Measurements from ENCODE around the gene AKAP6. TPM values are rescaled to one million over a fixed set of nuclear protein-coding genes. Genes with fewer than 3 reads are reported as not detected.

The AKAP6 gene
- total RNA-seq, 1 experiment from 2014 or later = 2.3 TPM

DNA sequence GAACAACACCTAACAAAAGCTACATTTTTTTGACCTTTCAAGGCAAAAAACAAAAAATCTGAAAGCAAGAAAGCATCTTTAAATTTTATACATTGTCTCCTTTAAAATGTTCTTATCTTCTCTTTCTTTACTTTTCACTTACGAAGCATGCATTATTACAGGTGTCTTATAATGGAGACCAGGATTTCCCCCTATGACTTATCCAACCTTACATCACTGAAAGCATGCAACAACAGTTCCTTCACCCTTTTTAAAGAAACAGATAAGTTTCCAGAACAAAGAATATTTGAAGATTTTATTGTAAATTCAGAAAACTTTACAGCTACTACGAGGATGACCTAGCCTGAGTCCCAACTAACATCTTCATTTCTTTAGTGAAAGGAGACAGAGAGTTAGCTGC, 277.2 kb downstream of the AKAP6 start:
- BruUV-seq (replicated peaks) = no TSS peak
- no peak overlapping the region for H3K4me3 Mint-ChIP-seq (ENCODE audit: unreplicated experiment)
- intact Hi-C loops (cut with micrococcal nuclease) = no loop called here
- H3K36me3 Mint-ChIP-seq (ENCODE audit: insufficient read depth, unreplicated experiment) = no peaks in the 10 kb centered on the region
- no peak for DNase-seq (ENCODE audit: unreplicated experiment)
- POLR2A ChIA-PET = no interaction called here
- no peaks in the 10 kb centered on the region for H3K4me1 Mint-ChIP-seq (ENCODE audit: insufficient read depth, unreplicated experiment)
- TF ChIP-seq, protein P1, sequence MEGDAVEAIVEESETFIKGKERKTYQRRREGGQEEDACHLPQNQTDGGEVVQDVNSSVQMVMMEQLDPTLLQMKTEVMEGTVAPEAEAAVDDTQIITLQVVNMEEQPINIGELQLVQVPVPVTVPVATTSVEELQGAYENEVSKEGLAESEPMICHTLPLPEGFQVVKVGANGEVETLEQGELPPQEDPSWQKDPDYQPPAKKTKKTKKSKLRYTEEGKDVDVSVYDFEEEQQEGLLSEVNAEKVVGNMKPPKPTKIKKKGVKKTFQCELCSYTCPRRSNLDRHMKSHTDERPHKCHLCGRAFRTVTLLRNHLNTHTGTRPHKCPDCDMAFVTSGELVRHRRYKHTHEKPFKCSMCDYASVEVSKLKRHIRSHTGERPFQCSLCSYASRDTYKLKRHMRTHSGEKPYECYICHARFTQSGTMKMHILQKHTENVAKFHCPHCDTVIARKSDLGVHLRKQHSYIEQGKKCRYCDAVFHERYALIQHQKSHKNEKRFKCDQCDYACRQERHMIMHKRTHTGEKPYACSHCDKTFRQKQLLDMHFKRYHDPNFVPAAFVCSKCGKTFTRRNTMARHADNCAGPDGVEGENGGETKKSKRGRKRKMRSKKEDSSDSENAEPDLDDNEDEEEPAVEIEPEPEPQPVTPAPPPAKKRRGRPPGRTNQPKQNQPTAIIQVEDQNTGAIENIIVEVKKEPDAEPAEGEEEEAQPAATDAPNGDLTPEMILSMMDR (IDR thresholded peaks at IDR 0.05; ENCODE audit: unreplicated experiment) = no peak
- no peak overlapping the region for H3K27ac Mint-ChIP-seq (ENCODE audit: low read depth, unreplicated experiment)
- no peaks in the 10 kb centered on the region for H3K9me3 Mint-ChIP-seq (ENCODE audit: unreplicated experiment)
- CTCF ChIA-PET = no interaction called here
- no peaks in the 10 kb centered on the region for H3K27me3 Mint-ChIP-seq (ENCODE audit: insufficient read depth, unreplicated experiment)

DNA sequence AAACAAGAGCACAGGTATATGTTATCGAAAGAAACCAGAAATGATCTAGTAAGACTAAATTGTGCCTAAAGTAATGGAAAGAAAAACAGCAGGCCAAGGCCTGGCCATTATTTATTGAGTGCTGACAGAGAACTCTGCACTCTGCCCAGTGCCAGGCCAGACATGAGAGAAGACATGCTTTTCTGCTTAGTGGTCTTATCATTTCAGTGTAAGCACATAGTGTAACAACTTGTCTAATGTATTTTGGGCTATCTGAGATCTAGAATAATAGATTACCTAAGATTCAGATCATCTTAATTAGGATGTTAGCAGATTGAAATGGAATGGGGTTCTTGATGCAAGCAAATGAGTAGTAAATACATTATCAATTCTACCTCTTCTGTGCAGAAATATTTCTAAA, 278.3 kb downstream of the AKAP6 start:
- Mint-ChIP-seq H3K4me3 (ENCODE audit: unreplicated experiment) (no peak overlapping the region), H3K27ac (ENCODE audit: low read depth, unreplicated experiment) (no peak overlapping the region), H3K36me3 (ENCODE audit: insufficient read depth, unreplicated experiment) (no peaks in the 10 kb centered on the region), H3K27me3 (ENCODE audit: insufficient read depth, unreplicated experiment) (no peaks in the 10 kb centered on the region), H3K9me3 (ENCODE audit: unreplicated experiment) (no peaks in the 10 kb centered on the region), H3K4me1 (ENCODE audit: insufficient read depth, unreplicated experiment) (no peaks in the 10 kb centered on the region)
- no peak for DNase-seq (ENCODE audit: unreplicated experiment)
- BruUV-seq (replicated peaks) = no TSS peak
- intact Hi-C loops (cut with micrococcal nuclease) = no loop called here
- POLR2A ChIA-PET = no interaction called here
- TF ChIP-seq, protein P1 (IDR thresholded peaks at IDR 0.05; ENCODE audit: unreplicated experiment) = no peak
- CTCF ChIA-PET = interaction anchor here (0.9 kb wide), 1 partner anchor 20 kb away, joined by 3 read pairs; no protein-coding TSS in a partner anchor

DNA sequence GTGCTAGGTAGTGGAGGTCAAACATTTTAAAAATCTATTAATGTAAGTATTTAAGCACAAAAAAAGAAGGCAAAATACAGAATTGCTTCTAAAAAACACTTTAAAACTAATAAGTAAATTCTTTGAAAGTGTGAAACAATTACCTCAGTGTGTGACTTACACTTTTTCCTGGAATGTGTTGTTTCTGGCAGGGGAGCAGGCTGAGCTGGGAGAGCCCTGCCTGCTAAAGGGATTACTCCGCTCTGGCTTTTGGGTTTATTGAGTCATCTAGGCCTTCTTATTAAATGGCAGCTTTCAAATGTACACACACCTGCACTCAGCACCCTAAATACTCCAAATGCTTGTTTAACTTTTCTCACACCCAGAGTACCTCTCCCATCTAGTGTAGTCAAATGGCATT, 279.8 kb downstream of the AKAP6 start:
- ChIA-PET CTCF (interaction anchor here (0.8 kb wide), 1 partner anchor 1184 kb away, joined by 4 read pairs; no protein-coding TSS in a partner anchor), POLR2A (interaction anchor here (0.8 kb wide), 1 partner anchor 37 kb away, joined by 5 read pairs; no protein-coding TSS in a partner anchor)
- no peaks in the 10 kb centered on the region for H3K27me3 Mint-ChIP-seq (ENCODE audit: insufficient read depth, unreplicated experiment)
- BruUV-seq (replicated peaks) = no TSS peak
- TF ChIP-seq, protein P1 (IDR thresholded peaks at IDR 0.05; ENCODE audit: unreplicated experiment) = no peak
- intact Hi-C loops (cut with micrococcal nuclease) = no loop called here
- no peak overlapping the region for H3K4me3 Mint-ChIP-seq (ENCODE audit: unreplicated experiment)
- peak; percentile 75 for DNase-seq (ENCODE audit: unreplicated experiment)
- no peak overlapping the region for H3K27ac Mint-ChIP-seq (ENCODE audit: low read depth, unreplicated experiment)
- H3K9me3 Mint-ChIP-seq (ENCODE audit: unreplicated experiment) = no peaks in the 10 kb centered on the region
- no peaks in the 10 kb centered on the region for H3K4me1 Mint-ChIP-seq (ENCODE audit: insufficient read depth, unreplicated experiment)
- no peaks in the 10 kb centered on the region for H3K36me3 Mint-ChIP-seq (ENCODE audit: insufficient read depth, unreplicated experiment)

DNA sequence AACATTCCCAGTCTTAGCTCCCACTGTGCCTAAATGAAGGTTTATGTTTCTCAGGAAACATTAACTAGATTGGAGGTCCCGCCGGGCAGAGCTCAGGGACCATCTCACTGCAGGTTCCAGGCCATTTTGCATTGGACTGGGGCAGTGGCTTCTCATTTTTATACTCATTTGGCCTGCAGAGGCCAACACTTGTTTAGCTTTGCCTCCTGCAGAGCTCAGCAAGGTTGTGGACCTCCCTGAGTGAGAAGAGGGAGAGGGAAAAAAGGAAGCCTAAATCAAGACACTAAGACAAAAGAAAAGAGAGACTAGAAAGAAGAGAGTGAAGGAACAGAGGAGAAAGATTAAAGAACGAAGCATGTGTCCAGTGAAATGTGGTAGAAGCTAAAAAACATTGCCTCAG, 280.3 kb downstream of the AKAP6 start:
- H3K9me3 Mint-ChIP-seq (ENCODE audit: unreplicated experiment) = no peaks in the 10 kb centered on the region

More for the DNA sequence above, 280.3 kb downstream of the AKAP6 start:
- Mint-ChIP-seq H3K27ac (ENCODE audit: low read depth, unreplicated experiment) (no peak overlapping the region), H3K27me3 (ENCODE audit: insufficient read depth, unreplicated experiment) (no peaks in the 10 kb centered on the region), H3K36me3 (ENCODE audit: insufficient read depth, unreplicated experiment) (no peaks in the 10 kb centered on the region), H3K4me3 (ENCODE audit: unreplicated experiment) (no peak overlapping the region), H3K4me1 (ENCODE audit: insufficient read depth, unreplicated experiment) (no peaks in the 10 kb centered on the region)
- intact Hi-C loops (cut with micrococcal nuclease) = no loop called here
- DNase-seq (ENCODE audit: unreplicated experiment) = no peak
- CTCF ChIA-PET = interaction anchor here (0.8 kb wide), 1 partner anchor 1183 kb away, joined by 4 read pairs; no protein-coding TSS in a partner anchor
- POLR2A ChIA-PET = interaction anchor here (0.7 to 0.8 kb wide), 2 partner anchors 36 to 1134 kb away, joined by 3 to 5 read pairs; no protein-coding TSS in a partner anchor
- BruUV-seq (replicated peaks) = no TSS peak
- TF ChIP-seq, protein P1 (IDR thresholded peaks at IDR 0.05; ENCODE audit: unreplicated experiment) = no peak
